NCI-H2171 (cell line): ENCODE results near the gene NHLRC4.

Experiments
- DNase-seq: peaks from one replicate; lab custom pipeline; 2025; lab: John Stamatoyannopoulos, UW

Gene NHLRC4

DNA sequence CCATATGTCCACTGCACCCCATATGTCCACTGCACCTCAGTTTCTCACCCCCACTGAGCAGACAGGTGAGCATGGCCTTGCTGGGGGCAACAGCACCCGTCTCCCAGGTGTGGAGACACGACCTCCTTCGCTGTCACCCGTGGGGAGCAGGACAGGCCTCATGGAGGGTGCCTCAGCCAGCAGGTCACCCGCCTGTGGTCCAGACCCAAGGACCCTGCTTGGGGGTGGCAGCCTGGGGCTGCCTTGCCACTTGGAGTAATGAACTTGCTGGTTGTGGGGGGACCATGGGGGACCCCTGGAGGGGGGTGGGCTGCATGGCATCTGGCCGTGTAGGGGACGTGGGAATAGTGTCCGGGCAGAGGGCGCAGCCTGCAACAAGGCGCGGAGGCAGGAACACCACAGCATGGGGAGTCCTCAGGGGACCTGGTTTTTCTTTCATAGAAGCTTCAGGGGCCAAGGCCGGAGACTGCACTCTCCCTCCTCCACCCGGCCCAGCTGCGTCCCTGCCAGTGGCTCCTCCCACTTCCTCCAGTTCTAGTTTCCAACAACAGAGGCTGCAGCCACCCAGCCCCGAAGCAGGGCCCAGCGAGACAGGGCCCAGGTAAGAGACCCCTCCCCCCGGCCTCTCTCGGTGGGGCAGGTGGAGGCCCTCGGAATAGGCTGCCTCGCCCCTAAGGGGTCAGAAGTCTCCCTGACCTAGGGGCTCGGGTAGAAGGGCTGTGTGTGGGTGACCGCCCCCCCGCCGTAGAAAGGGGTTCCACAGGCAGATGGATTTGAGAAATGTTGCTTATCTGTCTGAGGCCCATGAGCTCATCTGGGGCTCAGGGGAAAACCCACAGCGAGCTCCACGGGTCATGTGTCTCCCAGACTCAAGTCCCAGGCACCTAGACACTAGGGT is at the start of gene NHLRC4:
Gene NHLRC4 (plus strand): TSS at position 531 of the 898 bp plus-strand sequence. CDS start 1,043 bp downstream, outside the sequence.
- DNase-seq = peak; percentile 57

DNA sequence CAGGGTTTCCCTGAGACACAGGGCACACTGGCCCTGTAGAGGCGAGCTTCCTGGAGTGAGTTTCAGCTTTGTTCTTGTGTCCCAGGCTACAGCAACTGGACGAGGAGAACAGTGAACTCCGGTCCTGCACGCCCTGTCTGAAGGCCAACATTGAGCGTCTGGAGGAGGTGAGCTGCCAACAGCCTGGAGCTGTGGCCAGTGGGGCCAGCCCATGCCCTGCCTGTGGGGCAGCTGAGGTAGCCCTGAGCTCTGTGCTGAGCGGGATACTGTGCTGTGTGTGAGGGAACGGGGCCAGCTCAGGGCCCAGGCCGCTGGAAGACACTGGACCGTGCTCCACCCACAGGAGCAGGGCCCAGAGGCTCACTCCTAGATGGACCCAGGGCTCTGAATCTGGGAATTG is 47.9 kb upstream of the NHLRC4 start:
- no peak for DNase-seq

GRCh38 chr16:519425-519824 is 47.4 kb upstream of the NHLRC4 start:
- no peak for DNase-seq

GRCh38 chr16:519841-520687 is 46.7 kb upstream of the NHLRC4 start:
- DNase-seq = no peak

GRCh38 chr16:520847-521246 is 46.0 kb upstream of the NHLRC4 start:
- DNase-seq = no peak

GRCh38 chr16:521381-522210 is 45.2 kb upstream of the NHLRC4 start:
- DNase-seq = no peak

- DNase-seq = no peak
These were observed 44.3 kb upstream of the NHLRC4 start for GRCh38 chr16:522320-523096.

GRCh38 chr16:523097-523741 is 43.6 kb upstream of the NHLRC4 start:
- DNase-seq = no peak

DNA sequence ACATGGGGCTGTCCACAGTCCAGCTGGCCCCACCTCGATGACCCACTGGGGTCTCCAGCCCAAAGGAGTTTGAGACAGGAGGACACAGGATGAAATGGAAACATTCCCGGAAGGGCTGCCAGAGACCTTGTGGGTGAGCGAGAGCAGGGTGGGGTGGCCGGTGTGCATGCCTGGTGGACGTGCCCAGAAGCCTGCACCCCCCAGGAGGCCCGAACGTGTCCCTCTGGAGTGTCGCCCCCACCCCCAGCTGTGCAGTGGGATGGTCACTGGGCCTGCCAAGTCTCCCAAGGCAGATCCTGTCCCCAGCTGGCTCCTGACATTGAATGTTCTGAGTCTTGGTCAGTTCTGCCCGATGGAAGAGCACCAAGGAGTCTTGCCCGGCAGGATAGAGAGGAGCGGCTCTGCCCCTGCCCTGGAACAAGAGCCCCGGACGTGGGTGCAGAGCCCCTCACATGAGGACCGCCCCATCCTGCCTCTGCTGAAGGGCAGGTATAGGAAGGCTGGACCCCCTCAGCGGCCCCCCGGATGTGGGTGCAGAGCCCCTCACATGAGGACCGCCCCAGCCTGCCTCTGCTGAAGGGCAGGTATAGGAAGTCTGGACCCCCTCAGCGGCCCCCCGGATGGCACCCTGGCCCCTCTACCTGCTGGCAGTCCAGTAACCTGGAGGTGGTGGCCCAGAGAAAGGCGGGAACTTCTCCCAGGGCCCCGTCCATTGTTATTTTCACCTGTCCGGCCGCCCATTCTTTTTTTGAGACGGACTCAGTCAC is 42.3 kb upstream of the NHLRC4 start:
- no peak for DNase-seq

GRCh38 chr16:525123-525519 is 41.7 kb upstream of the NHLRC4 start:
- no peak for DNase-seq

- no peak for DNase-seq
These were observed 41.2 kb upstream of the NHLRC4 start for GRCh38 chr16:525520-526180.

GRCh38 chr16:526181-527014 is 40.4 kb upstream of the NHLRC4 start:
- DNase-seq = no peak

- DNase-seq = peak; percentile 96
These were observed 39.5 kb upstream of the NHLRC4 start, which contains the start of gene CAPN15 for GRCh38 chr16:527015-527903. CAPN15 (plus strand) TSS chr16:527712; CDS start chr16:546839, 19,127 bp downstream.

DNA sequence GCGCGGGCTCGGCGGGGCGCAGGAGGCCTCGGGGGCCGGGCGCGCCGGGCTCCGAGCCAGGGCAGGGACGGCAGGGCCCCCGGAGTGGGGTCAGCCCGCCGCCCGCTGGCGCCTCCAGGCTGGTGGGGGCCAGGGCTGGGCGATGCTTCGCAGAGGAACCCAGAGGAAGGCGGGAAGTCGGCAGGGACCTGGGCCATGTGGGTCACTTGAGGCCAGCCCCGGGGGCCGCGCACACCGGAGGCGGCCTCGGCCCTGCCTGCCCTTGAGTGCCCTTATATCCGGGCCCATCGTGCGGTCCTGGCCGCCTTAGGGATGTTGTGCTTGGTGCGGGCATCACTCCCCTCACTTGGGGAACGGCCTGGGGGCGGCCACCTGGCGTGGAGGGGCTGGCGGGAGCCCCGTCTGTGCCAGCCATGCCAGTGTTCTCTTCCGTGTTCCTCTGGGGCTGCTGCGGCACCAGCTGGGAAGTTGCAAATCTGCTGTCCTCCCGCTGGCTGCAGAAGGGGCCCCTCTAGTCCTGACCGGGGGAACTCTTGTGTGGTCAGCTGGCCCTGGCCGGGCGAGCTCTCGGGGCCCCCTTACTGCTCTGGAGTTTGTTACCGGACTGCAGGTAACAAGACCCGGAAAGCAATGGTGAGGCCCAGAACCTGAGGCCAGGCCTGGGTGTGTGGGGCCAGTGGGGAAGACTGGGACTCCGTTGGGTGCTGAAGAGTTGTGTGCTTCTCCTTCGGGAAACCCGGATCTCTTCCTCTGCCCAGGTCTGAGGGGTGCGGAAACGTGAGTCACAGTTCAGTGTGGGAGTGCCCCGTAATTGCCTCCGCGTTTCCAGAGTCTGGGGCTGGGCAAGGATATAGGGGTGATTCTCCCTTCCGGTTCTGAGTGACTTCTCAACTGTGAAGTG is 38.4 kb upstream of the NHLRC4 start:
- DNase-seq = no peak

DNA sequence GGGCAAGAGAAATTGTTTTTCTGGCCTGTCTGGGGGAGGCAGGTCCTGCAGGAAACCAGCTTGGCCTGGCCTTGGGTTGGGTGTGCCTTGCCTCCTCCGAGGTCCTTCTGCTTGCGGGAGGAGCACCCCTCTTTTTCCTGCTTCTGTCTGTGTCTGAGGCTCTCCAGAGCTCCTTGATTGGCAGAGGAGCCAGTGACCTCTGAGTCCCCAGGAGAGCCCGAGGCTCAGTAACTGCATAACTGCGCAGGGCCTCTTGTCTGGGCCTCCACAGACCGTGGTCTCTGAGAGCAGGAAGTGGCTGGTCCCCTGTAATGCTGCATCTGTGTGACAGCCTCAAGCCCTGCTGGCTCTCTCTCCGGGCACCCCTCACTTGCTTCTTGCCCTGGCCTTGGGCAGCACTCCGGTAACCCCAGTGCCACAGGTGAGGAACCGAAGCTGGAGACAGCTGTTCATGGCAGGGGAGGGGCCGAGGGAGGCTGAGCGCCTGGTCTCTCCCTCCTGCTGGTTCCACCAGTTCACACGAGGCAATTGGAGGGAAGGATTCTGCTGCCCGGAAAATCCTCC is 37.7 kb upstream of the NHLRC4 start:
- DNase-seq = no peak
